Psoas muscle (tissue), 8 donors: ENCODE measurements around the gene MCUR1. TPM values are rescaled to one million over a fixed set of nuclear protein-coding genes. Genes with fewer than 3 reads are reported as not detected.
"Not testable (repeated sequence)": the region's sequence is repeated elsewhere in the genome, so short reads cannot be mapped to it uniquely, and the experiment has no call there.

Experiments used
- ATAC-seq, 4 donors: fragments of 200-7000 bp; cut with Tn5 transposase; one replicate each; pipeline ENCODE4 v1.9.1; 2020; ENCODE audit warnings: moderate library complexity in 3 of 4, mild to moderate bottlenecking in 2 of 4
- DNase-seq, 2 donors: peaks; one replicate each; pipeline ENCODE4 v3.0.0-alpha.2; 2020
- H3K27ac ChIP-seq: fragments of 200-600 bp; one replicate; pipeline ENCODE4 v1.8.0; 2022
- H3K27me3 ChIP-seq, 3 donors: fragments of 200-600 bp in 1 of 3; one replicate each; pipeline versions ENCODE4 v1.6.1 to v1.8.0; 2013 to 2022; ENCODE audit warnings: low read length in 2 of 3, mild to moderate bottlenecking in 2 of 3, moderate library complexity in 1 of 3; ENCODE audit not compliant: insufficient read depth in 3 of 3
- H3K36me3 ChIP-seq, 2 donors: fragments of 200-600 bp in 1 of 2; one replicate each; pipeline versions ENCODE4 v1.6.1 to v1.8.0; 2013 to 2022; ENCODE audit warnings: low read depth in 1 of 2, mild to moderate bottlenecking in 1 of 2, moderate library complexity in 1 of 2; ENCODE audit not compliant: insufficient read depth in 1 of 2
- H3K4me1 ChIP-seq: fragments of 200-600 bp; one replicate; pipeline ENCODE4 v1.8.0; 2022
- H3K4me3 ChIP-seq: fragments of 200-600 bp; one replicate; pipeline ENCODE4 v1.8.0; 2022; ENCODE audit warnings: mild to moderate bottlenecking
- H3K9me3 ChIP-seq: fragments of 200-600 bp; one replicate; pipeline ENCODE4 v1.8.0; 2022
- WGBS, 3 donors: extraction: QIAGEN DNeasy Blood & Tissue Kit; methylation state at CpG; one replicate each; pipeline versions ENCODE4 v1.1.6 to v1.1.7; 2013; 5-methylcytosine and 5-hydroxymethylcytosine counted together
- intact Hi-C, 2 donors: fragments of 100-400 bp; cut with DNase I; formaldehyde crosslinking; loops; one replicate each; pipeline versions ENCODE4 v1.11.0 to v1.14.2; 2022
- polyA plus RNA-seq, 3 donors: library from polyadenylated mRNA; stranded (reverse); fragments of 200-250 nt; gene quantifications; one replicate each; pipeline ENCODE4 v1.2.3, GENCODE V29; 2013
- total RNA-seq, 4 donors: library from RNA; stranded (reverse); fragmentation: NEBNext Ultra II Directional in 2 of 4; extraction: Animal tissue kit (Norgen Biotek cat#: 25700) in 2 of 4; gene quantifications; one replicate each; pipeline versions ENCODE4 v1.2.1 to v1.2.4, GENCODE V29; 2021 to 2023
- TF ChIP-seq, protein P1 (sequence below): fragments of 200-600 bp; IDR thresholded peaks from one replicate; pipeline ENCODE4 v1.8.0; 2022; ENCODE audit warnings: antibody characterized with exemption
- donor health status: healthy with polysubstance abuse.
- donor health status: DM: no; HTN: no; CAD: no; lungs with moderate emphysema.
- donor health status: Bipolar disorder and iron deficiency.
- donor health status: healthy.
- donor health status: DM: yes; HTN: yes; CAD: no.
- donor health status: DM: no; HTN: no; CAD: no.
- donor health status: DM: no; HTN: no; CAD: no.
- donor health status: DM: yes; HTN: yes; CAD: no.

MCUR1 gene
- total and polyA plus RNA-seq, 7 donors, result 17.9 to 31.9 (median 20.5) TPM

DNA sequence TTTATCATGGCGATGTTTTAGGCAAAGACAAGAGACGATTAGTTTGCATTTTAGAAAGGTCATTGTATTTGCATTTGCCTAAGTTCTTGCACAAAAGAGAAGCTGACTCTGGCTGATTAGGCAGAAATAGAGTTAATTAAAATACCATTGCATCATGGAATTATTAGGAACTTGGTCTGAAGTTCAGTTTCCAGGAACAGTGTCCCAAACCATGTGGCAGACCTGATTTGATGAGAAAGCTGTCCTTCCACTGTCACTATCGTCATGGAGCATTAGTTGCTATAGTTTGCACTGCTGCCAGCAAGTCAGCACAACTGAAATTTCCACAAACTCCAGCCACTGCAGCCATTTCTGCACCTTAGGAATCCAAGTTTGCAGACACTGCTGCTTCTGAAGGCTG, 24.3 kb upstream of the MCUR1 start:
- Histone ChIP-seq H3K4me1 (no peaks in the 10 kb centered on the region), H3K4me3 (no peak overlapping the region), H3K27me3 (no peaks in the 10 kb centered on the region), H3K9me3 (no peaks in the 10 kb centered on the region), H3K27ac (no peak overlapping the region), H3K36me3 (no peaks in the 10 kb centered on the region)
- ATAC-seq (no peak), DNase-seq (no peak)
- WGBS, 3 donors, result 48 to 82% (median 66%) methylated on average over 3 of the region's 3 CpGs
- intact Hi-C loops, result no loop called here
- TF ChIP-seq, protein P1, sequence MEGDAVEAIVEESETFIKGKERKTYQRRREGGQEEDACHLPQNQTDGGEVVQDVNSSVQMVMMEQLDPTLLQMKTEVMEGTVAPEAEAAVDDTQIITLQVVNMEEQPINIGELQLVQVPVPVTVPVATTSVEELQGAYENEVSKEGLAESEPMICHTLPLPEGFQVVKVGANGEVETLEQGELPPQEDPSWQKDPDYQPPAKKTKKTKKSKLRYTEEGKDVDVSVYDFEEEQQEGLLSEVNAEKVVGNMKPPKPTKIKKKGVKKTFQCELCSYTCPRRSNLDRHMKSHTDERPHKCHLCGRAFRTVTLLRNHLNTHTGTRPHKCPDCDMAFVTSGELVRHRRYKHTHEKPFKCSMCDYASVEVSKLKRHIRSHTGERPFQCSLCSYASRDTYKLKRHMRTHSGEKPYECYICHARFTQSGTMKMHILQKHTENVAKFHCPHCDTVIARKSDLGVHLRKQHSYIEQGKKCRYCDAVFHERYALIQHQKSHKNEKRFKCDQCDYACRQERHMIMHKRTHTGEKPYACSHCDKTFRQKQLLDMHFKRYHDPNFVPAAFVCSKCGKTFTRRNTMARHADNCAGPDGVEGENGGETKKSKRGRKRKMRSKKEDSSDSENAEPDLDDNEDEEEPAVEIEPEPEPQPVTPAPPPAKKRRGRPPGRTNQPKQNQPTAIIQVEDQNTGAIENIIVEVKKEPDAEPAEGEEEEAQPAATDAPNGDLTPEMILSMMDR, result no peak

DNA sequence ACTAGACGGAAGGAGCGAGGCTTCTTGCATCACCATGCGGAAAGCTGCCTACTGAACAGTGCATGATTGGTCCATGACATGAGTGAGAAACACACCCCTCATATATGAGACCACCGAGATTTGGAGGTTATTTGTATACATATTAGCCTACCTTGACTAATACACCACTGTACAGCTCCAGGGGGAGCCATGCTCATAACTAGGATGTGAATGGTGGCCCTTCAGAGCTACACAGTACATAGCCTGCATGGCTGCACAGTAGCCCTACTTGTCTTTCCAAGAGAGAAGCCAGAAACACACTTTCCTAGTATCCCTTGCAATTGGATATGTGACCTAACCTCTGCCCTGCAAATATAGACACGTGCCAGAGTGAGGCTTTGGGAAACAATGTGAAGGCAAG, 21.8 kb upstream of the MCUR1 start:
- intact Hi-C loops, result no loop called here
- H3K9me3 ChIP-seq, result no peaks in the 10 kb centered on the region
- 77 to 81% (median 79%) methylated on average over 5 of the region's 5 CpGs for WGBS, 3 donors
- no peak for DNase-seq
- no peak overlapping the region for H3K4me3 ChIP-seq
- H3K27me3 ChIP-seq, result no peaks in the 10 kb centered on the region
- no peaks in the 10 kb centered on the region for H3K36me3 ChIP-seq
- no peaks in the 10 kb centered on the region for H3K4me1 ChIP-seq
- no peak for ATAC-seq
- TF ChIP-seq, protein P1, result no peak
- no peak overlapping the region for H3K27ac ChIP-seq

DNA sequence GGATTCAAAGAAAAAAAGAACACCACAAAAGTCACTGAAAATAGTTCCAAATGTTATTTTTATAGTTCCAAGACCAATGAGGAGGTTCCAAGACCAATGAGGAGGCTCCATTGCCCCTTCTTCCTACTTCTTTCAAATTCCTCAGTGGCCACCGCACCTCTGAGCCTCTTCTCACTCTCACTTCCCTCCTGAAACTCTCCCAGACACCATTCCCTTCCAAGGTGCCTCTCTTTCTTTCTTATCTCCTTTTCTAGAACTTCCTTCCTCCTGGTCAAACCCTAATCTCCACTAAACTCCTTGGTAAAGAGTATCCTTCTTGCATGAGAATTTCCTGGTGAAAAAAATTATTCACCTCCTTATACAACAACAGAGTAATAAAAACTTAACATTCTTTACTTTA, 20.4 kb upstream of the MCUR1 start:
- no peak for ATAC-seq
- H3K36me3 ChIP-seq, result no peaks in the 10 kb centered on the region
- H3K4me3 ChIP-seq, result no peak overlapping the region
- DNase-seq, result no peak
- intact Hi-C loops, result no loop called here
- no peaks in the 10 kb centered on the region for H3K4me1 ChIP-seq
- no peaks in the 10 kb centered on the region for H3K9me3 ChIP-seq
- TF ChIP-seq, protein P1, result no peak
- 52 to 67% (median 64%) methylated on average over 1 of the region's 1 CpG for WGBS, 3 donors
- peaks cover 0 to 3% (median 0%) of the 10 kb centered on the region in 3 donors for H3K27me3 ChIP-seq
- H3K27ac ChIP-seq, result no peak overlapping the region

- H3K9me3 ChIP-seq, H3K4me3 ChIP-seq, H3K4me1 ChIP-seq, ATAC-seq, intact Hi-C loops, H3K27me3 ChIP-seq, DNase-seq, H3K36me3 ChIP-seq, H3K27ac ChIP-seq: not testable (repeated sequence)
- 56 to 91% (median 81%) methylated on average over 5 of the region's 5 CpGs for WGBS, 3 donors
Observed at GRCh38 chr6:13834018-13834417, 19.7 kb upstream of the MCUR1 start.

GRCh38 chr6:13832778-13833177, 18.4 kb upstream of the MCUR1 start:
- no peaks in the 10 kb centered on the region for H3K9me3 ChIP-seq
- peaks cover 0 to 3% (median 0%) of the 10 kb centered on the region in 3 donors for H3K27me3 ChIP-seq
- intact Hi-C loops, result no loop called here
- H3K27ac ChIP-seq, result no peak overlapping the region
- no peak overlapping the region for H3K4me3 ChIP-seq
- DNase-seq (no peak), ATAC-seq (no peak)
- no peaks in the 10 kb centered on the region for H3K36me3 ChIP-seq
- WGBS, 3 donors, result 88 to 93% (median 91%) methylated on average over 1 of the region's 1 CpG
- TF ChIP-seq, protein P1, result no peak
- H3K4me1 ChIP-seq, result no peaks in the 10 kb centered on the region
